ENCODE measurements around the gene FBXO15.

The FBXO15 gene

GRCh38 chr18:74142252-74142651 is 5.4 kb downstream of the FBXO15 start:
- TF ChIP-seq CTCF (IDR thresholded peaks at IDR 0.05; ENCODE audit: low read depth, low read length), result no peak
- DNase-seq (ENCODE audit: extremely low read depth, low read depth), result no peak

- TF ChIP-seq CTCF (IDR thresholded peaks at IDR 0.05; ENCODE audit: low read depth, low read length), result no peak
- no peak for DNase-seq (ENCODE audit: extremely low read depth, low read depth)
Observed at GRCh38 chr18:74141667-74142066, 6.0 kb downstream of the FBXO15 start.

GRCh38 chr18:74140582-74140981 is 7.1 kb downstream of the FBXO15 start:
- no peak for DNase-seq (ENCODE audit: extremely low read depth, low read depth)

GRCh38 chr18:74139888-74140287 is 7.7 kb downstream of the FBXO15 start:
- no peak for TF ChIP-seq CTCF (IDR thresholded peaks at IDR 0.05; ENCODE audit: low read depth, low read length)
- no peak for DNase-seq (ENCODE audit: extremely low read depth, low read depth)

More at GRCh38 chr18:74140582-74140981, 7.1 kb downstream of the FBXO15 start:
- TF ChIP-seq CTCF (IDR thresholded peaks at IDR 0.05; ENCODE audit: low read depth, low read length), result no peak

GRCh38 chr18:74139411-74139810 is 8.2 kb downstream of the FBXO15 start:
- no peak for DNase-seq (ENCODE audit: extremely low read depth, low read depth)
- no peak for TF ChIP-seq CTCF (IDR thresholded peaks at IDR 0.05; ENCODE audit: low read depth, low read length)

- TF ChIP-seq CTCF (IDR thresholded peaks at IDR 0.05; ENCODE audit: low read depth, low read length), result no peak
Observed at GRCh38 chr18:74137920-74138538, 9.6 kb downstream of the FBXO15 start.

GRCh38 chr18:74132201-74132600 is 15.4 kb downstream of the FBXO15 start:
- no peak for DNase-seq (ENCODE audit: extremely low read depth, low read depth)
- no peak for TF ChIP-seq CTCF (IDR thresholded peaks at IDR 0.05; ENCODE audit: low read depth, low read length)

More at GRCh38 chr18:74137920-74138538, 9.6 kb downstream of the FBXO15 start:
- no peak for DNase-seq (ENCODE audit: extremely low read depth, low read depth)

Data from AG09319 (cell line).